Inferior parietal cortex (tissue), 1 donor: ENCODE measurements around the gene RXFP3.
"Not testable (repeated sequence)": the region's sequence is repeated elsewhere in the genome, so short reads cannot be mapped to it uniquely, and the experiment has no call there.

Experiments
- DNase-seq: peaks from one replicate; pipeline ENCODE4 v3.0.0-alpha.2; 2016; ENCODE audit errors: extremely low spot score

RXFP3 gene

GRCh38 chr5:33934176-33934575 lies 2.0 kb upstream of the RXFP3 start:
- DNase-seq, result no peak

DNA sequence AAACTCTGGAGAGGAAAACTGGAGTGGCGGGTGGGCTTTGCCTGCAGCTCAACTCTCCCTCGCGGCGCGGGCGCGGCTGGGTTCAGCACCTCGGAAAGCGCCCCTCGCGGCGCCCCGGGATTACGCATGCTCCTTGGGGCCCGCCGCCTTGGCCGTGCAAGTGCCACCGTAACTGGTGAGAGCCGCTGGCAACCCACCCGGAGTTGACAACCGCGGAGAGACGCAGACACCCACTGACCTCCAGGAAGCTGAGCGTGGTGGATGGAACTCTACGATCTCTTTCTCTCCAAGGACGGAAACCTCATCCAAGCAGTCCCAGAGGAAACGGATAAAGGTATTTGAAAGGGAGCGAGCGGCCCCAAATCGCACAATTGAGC lies 194 bp upstream of the RXFP3 start:
- DNase-seq, result peak; percentile 27

- no peak for DNase-seq
Observed at GRCh38 chr5:33937017-33937706, 976 bp downstream of the RXFP3 start.

- no peak for DNase-seq
Observed at GRCh38 chr5:33937707-33938506, 1.7 kb downstream of the RXFP3 start.

GRCh38 chr5:33938507-33938796 lies 2.3 kb downstream of the RXFP3 start:
- DNase-seq, result no peak

GRCh38 chr5:33938881-33939280 lies 2.7 kb downstream of the RXFP3 start:
- no peak for DNase-seq

- no peak for DNase-seq
Observed at GRCh38 chr5:33939556-33940262, 3.5 kb downstream of the RXFP3 start.

GRCh38 chr5:33941090-33941489 lies 4.9 kb downstream of the RXFP3 start:
- DNase-seq, result no peak

DNA sequence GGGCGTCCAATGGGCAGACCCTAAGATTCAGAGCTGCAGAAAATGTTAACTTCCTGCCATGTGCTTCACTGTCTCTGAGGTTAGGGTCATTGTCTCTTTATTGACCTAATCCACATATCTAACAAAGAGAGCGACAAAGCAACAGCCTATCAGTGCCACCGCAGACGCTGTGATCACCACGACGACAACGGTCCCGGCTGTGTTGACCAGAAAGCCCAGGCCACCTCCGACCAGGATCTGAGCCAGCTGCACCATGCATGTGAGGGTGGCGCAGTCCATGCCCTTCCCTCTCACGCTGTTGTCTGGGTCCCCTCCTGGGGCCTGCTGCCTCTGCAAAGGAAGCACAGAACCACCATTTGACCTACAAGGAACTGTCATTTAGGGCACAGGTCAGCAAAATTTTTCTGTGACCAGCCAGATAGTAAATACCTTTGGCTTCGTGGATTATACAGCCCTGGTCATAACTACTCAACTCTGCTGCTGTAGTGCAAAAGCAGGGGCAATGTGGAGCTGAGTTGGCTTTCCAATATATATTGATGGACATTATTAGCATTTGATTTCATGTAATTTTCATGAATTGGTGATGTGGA lies 8.5 kb downstream of the RXFP3 start:
- DNase-seq, result no peak

DNA sequence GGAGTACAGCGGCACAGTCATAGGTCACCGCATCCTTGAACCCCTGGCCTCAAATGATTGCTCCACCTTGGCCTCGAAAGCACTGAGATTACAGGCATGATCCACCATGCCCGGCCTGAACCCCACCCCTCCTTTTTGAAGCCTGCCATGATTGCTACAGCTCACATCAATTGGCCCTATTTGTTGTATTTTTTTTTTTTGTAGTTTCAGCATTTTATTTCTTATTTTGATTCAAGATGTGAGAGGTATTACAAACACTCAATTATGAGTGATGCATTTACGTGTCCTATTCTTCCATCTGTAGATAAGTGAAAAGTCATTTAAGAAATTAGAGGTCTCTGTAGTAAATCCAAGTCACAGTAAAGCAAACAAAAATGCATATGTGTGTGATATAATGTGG lies 16.0 kb downstream of the RXFP3 start:
- not testable (repeated sequence) for DNase-seq

- DNase-seq, result no peak
Observed at GRCh38 chr5:33957577-33958150, 21.5 kb downstream of the RXFP3 start.

GRCh38 chr5:33958176-33958575 lies 22.0 kb downstream of the RXFP3 start:
- DNase-seq, result no peak

- no peak for DNase-seq
Observed at GRCh38 chr5:33964132-33964700, 28.0 kb downstream of the RXFP3 start.

DNA sequence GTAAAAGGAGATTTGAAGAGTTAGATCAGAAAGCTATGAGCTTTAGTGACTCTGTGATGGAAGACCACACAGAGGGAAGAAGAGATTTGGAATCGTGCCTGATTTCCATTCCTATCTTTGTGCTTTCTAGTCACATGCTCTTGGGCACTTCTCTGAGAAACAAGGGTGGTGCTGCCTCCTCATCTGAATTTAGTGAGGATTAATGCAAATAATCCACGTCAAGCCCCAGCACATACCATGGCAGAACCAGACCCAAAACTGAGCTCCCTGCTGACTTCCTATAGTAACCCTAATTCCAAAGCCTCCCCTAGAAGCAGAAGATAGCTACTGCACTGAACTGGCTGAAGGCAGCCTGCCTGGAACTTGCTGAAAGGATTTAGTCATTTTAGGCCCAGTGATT lies 30.6 kb downstream of the RXFP3 start:
- DNase-seq, result no peak

DNA sequence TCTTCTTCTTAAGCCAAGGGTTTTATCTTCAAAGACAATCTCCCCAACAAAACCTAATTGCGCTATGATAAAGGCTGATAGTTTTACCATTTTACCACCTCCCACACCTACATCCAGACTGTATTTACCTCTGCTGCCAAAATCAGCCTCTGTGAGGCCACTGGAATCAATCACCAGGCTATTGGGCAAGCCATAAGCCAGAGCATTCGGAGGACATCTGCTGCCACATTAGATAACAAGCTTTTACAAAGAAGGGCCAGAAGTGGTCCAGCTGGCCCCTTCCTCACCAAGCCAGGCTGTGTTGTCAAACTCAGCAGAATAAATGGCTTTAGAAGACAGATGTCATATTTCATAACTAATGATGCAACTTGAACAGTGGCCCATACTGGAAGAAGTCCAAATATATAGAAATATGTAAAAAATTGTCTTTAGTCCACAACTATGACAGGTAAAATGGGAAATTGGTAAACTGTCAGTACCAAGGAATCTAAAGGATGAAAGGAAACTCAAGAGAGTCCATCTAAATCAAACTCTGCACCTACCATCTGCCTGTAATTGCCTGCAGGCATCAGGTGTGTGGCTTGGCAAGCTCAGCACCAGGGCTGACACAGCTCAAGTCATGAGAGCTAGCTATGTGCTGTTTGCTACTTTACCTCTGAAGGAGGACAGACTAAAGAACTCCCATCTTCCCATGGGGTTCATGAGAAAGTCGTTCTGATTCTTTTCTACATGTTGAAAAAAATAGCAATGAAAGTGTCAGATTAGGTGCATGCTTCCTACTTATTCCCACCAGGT lies 32.2 kb downstream of the RXFP3 start:
- DNase-seq, result no peak

GRCh38 chr5:33969572-33970452 lies 33.6 kb downstream of the RXFP3 start:
- peak; percentile 32 for DNase-seq

DNA sequence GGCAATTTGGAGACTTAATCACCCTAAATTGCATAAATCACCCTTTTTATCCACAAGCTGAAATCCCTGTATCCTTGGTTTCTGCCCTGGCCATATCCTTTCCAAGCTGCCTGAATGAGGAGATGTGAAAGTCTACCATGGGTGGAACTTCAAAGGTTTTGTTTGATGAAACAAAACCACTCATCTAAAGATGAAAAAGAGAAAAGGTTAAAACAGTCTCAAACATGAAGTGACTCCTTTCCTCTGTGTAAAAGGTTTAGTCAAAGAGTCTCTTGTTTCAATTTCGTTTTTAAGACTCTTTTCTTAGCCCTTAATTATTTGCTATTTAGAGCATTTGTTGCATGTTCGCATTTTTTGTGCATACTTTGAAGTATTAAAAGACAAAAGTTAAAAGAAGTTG lies 37.1 kb downstream of the RXFP3 start:
- no peak for DNase-seq

DNA sequence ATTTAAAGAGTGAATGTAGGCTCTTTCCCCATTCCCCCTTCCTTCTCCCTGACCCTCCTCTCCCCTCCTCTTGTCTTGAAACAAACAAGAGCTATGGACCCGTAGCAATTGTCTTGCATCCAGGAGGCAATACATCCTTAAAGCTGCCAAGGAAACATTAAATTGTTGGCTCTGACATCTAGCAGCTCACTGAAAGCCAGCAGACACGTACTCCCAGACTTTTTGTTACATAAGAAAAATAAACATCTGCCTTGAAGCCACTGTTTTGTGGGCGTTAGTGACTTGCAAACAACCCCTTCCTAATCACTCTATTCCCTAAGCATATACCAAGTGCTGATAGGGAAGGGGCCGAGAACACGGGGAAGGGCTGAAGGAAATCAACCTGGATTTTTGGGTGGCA lies 39.7 kb downstream of the RXFP3 start:
- no peak for DNase-seq

GRCh38 chr5:33976307-33976706 lies 40.1 kb downstream of the RXFP3 start:
- no peak for DNase-seq

GRCh38 chr5:33978306-33978705 lies 42.1 kb downstream of the RXFP3 start:
- DNase-seq, result no peak
